KG1 (cell line): ENCODE measurements around the gene CAPN5.

ENCODE experiments used
- DNase-seq: peaks from one replicate; lab custom pipeline; 2025; lab: John Stamatoyannopoulos, UW

Gene CAPN5

DNA sequence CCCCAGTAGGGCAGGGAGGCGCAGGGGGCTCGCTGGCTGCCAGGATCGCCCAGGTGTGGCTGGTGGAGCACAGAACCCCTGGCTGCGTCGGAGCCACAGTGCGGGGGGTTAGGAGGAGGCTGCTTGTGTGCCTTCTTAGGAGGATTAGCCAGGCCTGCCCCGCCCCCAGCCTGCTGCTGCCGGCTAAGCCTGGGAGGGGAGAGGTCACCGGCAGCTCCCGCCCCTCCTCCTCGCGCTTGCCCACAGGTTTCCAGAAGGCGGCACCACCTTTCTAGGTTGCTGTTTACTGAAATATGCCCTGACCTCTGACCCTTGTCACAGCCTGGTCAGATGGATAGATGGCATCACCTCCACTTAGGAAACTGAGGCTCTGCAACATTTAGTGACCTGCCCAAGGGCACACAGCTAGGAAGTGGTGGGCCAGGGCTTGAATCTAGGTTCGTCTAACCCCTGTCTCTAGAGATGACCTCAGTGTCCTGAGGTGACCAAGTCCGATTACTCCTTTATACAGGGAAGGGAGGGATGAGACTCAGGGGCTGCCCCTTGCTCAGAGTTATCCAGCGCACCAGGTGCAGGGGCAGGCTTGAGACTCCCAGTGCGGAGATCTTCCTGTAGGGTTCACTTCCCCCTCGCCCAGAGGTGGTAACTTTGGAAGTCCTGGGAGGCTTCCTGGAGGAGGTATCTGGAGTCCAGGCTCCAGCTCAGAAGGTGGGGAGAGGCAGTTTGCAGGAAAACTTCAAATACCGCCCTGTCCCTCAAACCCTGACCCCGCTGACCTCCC is 105.3 kb downstream of the CAPN5 start:
- no peak for DNase-seq

DNA sequence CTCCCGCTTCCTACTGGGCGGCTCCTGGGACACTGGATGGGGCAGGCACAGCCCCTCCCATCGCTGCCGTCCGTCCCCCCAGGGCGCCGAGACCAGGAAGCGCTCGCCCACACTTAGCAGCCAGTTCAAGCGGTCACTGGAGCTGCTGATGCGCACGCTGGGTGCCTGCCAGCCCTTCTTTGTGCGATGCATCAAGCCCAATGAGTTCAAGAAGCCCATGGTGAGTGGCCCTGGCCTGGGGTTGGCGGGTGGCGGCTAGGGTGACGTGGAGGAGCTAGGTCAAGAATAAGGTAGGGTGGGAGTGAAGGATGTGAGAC is 105.9 kb downstream of the CAPN5 start:
- no peak for DNase-seq

GRCh38 chr11:77173494-77173893 is 106.7 kb downstream of the CAPN5 start:
- DNase-seq = no peak

GRCh38 chr11:77174559-77174958 is 107.8 kb downstream of the CAPN5 start:
- no peak for DNase-seq

GRCh38 chr11:77175021-77175842 is 108.5 kb downstream of the CAPN5 start:
- no peak for DNase-seq
